H1 (cell line): ENCODE measurements around the gene TSEN2. TPM values are rescaled to one million over a fixed set of nuclear protein-coding genes. Genes with fewer than 3 reads are reported as not detected.

ENCODE experiments used
- CTCF ChIA-PET: fragments of 300-600 bp; sonication (Branson Sonifier 250); formaldehyde crosslinking; loops from one replicate; lab custom pipeline; 2021; ENCODE audit not compliant: partially characterized antibody; lab: Charles Lee
- POLR2A ChIA-PET: fragments of 300-600 bp; sonication (Branson Sonifier 250); formaldehyde crosslinking; loops from one replicate; lab custom pipeline; 2021; ENCODE audit warnings: inconsistent platforms; ENCODE audit not compliant: partially characterized antibody; lab: Charles Lee
- DNase-seq, 2 experiments: peaks; one replicate each; pipeline versions ENCODE4 v3.0.0 to v3.0.0-alpha.2; 2010 to 2022; ENCODE audit warnings: low spot score in 2 of 2, low read depth in 1 of 2, mixed read lengths in 1 of 2
- FAIRE-seq: peaks from 2 replicates; lab custom pipeline; 2011; peaks lifted over from hg19 to GRCh38; lab: Jason Lieb, UNC
- H2AFZ ChIP-seq: 2 replicates; pipeline ENCODE4 v1.8.1; 2012; ENCODE audit warnings: low read length, inconsistent platforms
- H2AK5ac ChIP-seq: 2 replicates; pipeline ENCODE4 v1.6.1; 2013; ENCODE audit warnings: low read depth, low read length
- H2BK120ac ChIP-seq: replicated peaks from 2 replicates; pipeline ENCODE3; 2013; ENCODE audit warnings: low read depth, low read length, inconsistent platforms
- H2BK12ac ChIP-seq: 2 replicates; pipeline ENCODE4 v1.6.1; 2013; ENCODE audit warnings: low read depth, low read length
- H2BK15ac ChIP-seq: 2 replicates; pipeline ENCODE4 v1.6.1; 2013; ENCODE audit warnings: low read length
- H2BK20ac ChIP-seq: 2 replicates; pipeline ENCODE4 v1.6.1; 2013; ENCODE audit warnings: low read length
- H2BK5ac ChIP-seq: 2 replicates; pipeline ENCODE4 v1.6.1; 2013; ENCODE audit warnings: low read depth, low read length
- H3K14ac ChIP-seq: 2 replicates; pipeline ENCODE4 v1.6.1; 2013; ENCODE audit warnings: inconsistent platforms; ENCODE audit not compliant: insufficient read length
- H3K18ac ChIP-seq: 2 replicates; pipeline ENCODE4 v1.6.1; 2013; ENCODE audit warnings: low read length; ENCODE audit errors: extremely low read depth
- H3K23ac ChIP-seq: 2 replicates; pipeline ENCODE4 v1.6.1; 2013; ENCODE audit warnings: inconsistent platforms; ENCODE audit not compliant: insufficient read length
- H3K23me2 ChIP-seq: 2 replicates; pipeline ENCODE4 v1.6.1; 2013; ENCODE audit warnings: low read depth, low read length
- H3K27ac ChIP-seq: 2 replicates; pipeline ENCODE4 v1.6.1; 2011; ENCODE audit warnings: low read depth, low read length, inconsistent platforms
- H3K27me3 ChIP-seq, 4 experiments: replicated peaks in 1 of 4; 1 replicate in 1 of 4; 2 replicates in 3 of 4; pipeline versions ENCODE4 v1.6.1 to v1.8.1; 2011 to 2013; ENCODE audit warnings: low read length in 3 of 4, mild to moderate bottlenecking in 3 of 4, inconsistent platforms in 2 of 4, mixed read lengths in 2 of 4, moderate library complexity in 1 of 4; ENCODE audit not compliant: control insufficient read depth in 3 of 4, insufficient read depth in 3 of 4; ENCODE audit errors: extremely low read depth in 1 of 4
- H3K36me3 ChIP-seq, 4 experiments: 2 replicates each; pipeline versions ENCODE4 v1.6.1 to v1.8.1; 2011 to 2013; ENCODE audit warnings: mild to moderate bottlenecking in 4 of 4, low read length in 3 of 4, moderate library complexity in 2 of 4, control low read depth in 1 of 4, inconsistent platforms in 1 of 4; ENCODE audit not compliant: insufficient read depth in 4 of 4, control insufficient read depth in 2 of 4
- H3K4ac ChIP-seq: replicated peaks from 2 replicates; pipeline ENCODE3; 2013; ENCODE audit warnings: low read length, low read depth, mixed read lengths, inconsistent platforms; ENCODE audit not compliant: insufficient read length
- H3K4me1 ChIP-seq, 4 experiments: replicated peaks in 1 of 4; 1 replicate in 1 of 4; 2 replicates in 3 of 4; pipeline versions ENCODE4 v1.6.1 to v1.8.1; 2011 to 2013; ENCODE audit warnings: low read length in 3 of 4, inconsistent platforms in 2 of 4, mixed read lengths in 1 of 4; ENCODE audit not compliant: insufficient read depth in 4 of 4, control insufficient read depth in 3 of 4
- H3K4me2 ChIP-seq, 2 experiments: 2 replicates each; pipeline versions ENCODE4 v1.6.1 to v1.8.1; 2011 to 2013; ENCODE audit warnings: low read depth in 2 of 2, low read length in 2 of 2, control low read depth in 1 of 2, inconsistent platforms in 1 of 2, mild to moderate bottlenecking in 1 of 2; ENCODE audit not compliant: insufficient read depth in 1 of 2
- H3K4me3 ChIP-seq, 4 experiments: fragments of 200-600, 300-600 bp in 1 of 4; sonication (generic), shearing (Covaris generic), sonication (Bioruptor Twin) in 1 of 4; 2 replicates each; pipeline versions ENCODE4 v1.5.1 to v1.8.1; 2011 to 2016; ENCODE audit warnings: low read length in 4 of 4, low read depth in 3 of 4, control low read depth in 2 of 4, inconsistent platforms in 2 of 4, mild to moderate bottlenecking in 2 of 4, mixed read lengths in 1 of 4, moderate library complexity in 1 of 4; ENCODE audit not compliant: insufficient read depth in 2 of 4; ENCODE audit errors: extremely low read depth in 1 of 4
- H3K56ac ChIP-seq: replicated peaks from 2 replicates; pipeline ENCODE3; 2013; ENCODE audit warnings: low read depth, mild to moderate bottlenecking, mixed read lengths, low read length, inconsistent platforms; ENCODE audit not compliant: insufficient read length
- H3K79me1 ChIP-seq: 2 replicates; pipeline ENCODE4 v1.6.1; 2013; ENCODE audit warnings: low read depth, low read length, control low read depth
- H3K79me2 ChIP-seq, 2 experiments: 2 replicates each; pipeline versions ENCODE4 v1.6.1 to v1.8.1; 2012 to 2013; ENCODE audit warnings: low read length in 2 of 2, mild to moderate bottlenecking in 2 of 2, inconsistent platforms in 1 of 2; ENCODE audit not compliant: insufficient read depth in 2 of 2, control insufficient read depth in 1 of 2
- H3K9ac ChIP-seq, 4 experiments: replicated peaks in 1 of 4; 1 replicate in 1 of 4; 2 replicates in 3 of 4; pipeline versions ENCODE4 v1.6.1 to v1.8.1; 2011 to 2013; ENCODE audit warnings: low read depth in 3 of 4, low read length in 3 of 4, control low read depth in 2 of 4, mild to moderate bottlenecking in 2 of 4, moderate library complexity in 2 of 4, inconsistent platforms in 1 of 4; ENCODE audit errors: extremely low read depth in 1 of 4
- H3K9me3 ChIP-seq, 2 experiments: 2 replicates each; pipeline versions ENCODE4 v1.6.1 to v1.8.1; 2012 to 2013; ENCODE audit warnings: mild to moderate bottlenecking in 2 of 2, moderate library complexity in 2 of 2, control low read depth in 1 of 2, inconsistent platforms in 1 of 2, low read depth in 1 of 2, low read length in 1 of 2, mixed read lengths in 1 of 2; ENCODE audit not compliant: insufficient read depth in 2 of 2
- H4K20me1 ChIP-seq, 2 experiments: replicated peaks in 1 of 2; 2 replicates each; pipeline versions ENCODE3 to v1.8.1; 2011 to 2013; ENCODE audit warnings: inconsistent platforms in 2 of 2, low read length in 2 of 2, mild to moderate bottlenecking in 1 of 2; ENCODE audit not compliant: insufficient read depth in 2 of 2, control insufficient read depth in 1 of 2
- H4K5ac ChIP-seq: 2 replicates; pipeline ENCODE4 v1.6.1; 2013; ENCODE audit warnings: low read length, low read depth, mixed read lengths, inconsistent platforms; ENCODE audit not compliant: insufficient read length
- H4K8ac ChIP-seq: 2 replicates; pipeline ENCODE4 v1.8.0; 2013; ENCODE audit warnings: mild to moderate bottlenecking, moderate library complexity, low read length, inconsistent platforms; ENCODE audit not compliant: insufficient read depth; ENCODE audit errors: extremely low read depth
- H4K91ac ChIP-seq: replicated peaks from 2 replicates; pipeline ENCODE3; 2013; ENCODE audit warnings: low read length, mixed read lengths, inconsistent platforms; ENCODE audit not compliant: insufficient read length
- BACH1 ChIP-seq: IDR thresholded peaks from 2 replicates; pipeline ENCODE4 v1.6.1; 2012; ENCODE audit warnings: low read length, improper control_type of control experiment
- WGBS, 2 experiments: shearing (Covaris generic) in 1 of 2; methylation state at CpG; one replicate each; pipeline versions ENCODE4 v1.1.6 to v1.1.7; 2013 to 2015; ENCODE audit warnings: low lambda C conversion rate in 2 of 2, mixed read lengths in 2 of 2, inconsistent platforms in 1 of 2, low coverage in 1 of 2, missing lambda C conversion rate in 1 of 2; ENCODE audit not compliant: insufficient replicate concordance in 2 of 2, insufficient coverage in 1 of 2, insufficient read length in 1 of 2; ENCODE audit errors: extremely low coverage in 1 of 2, missing lambda C conversion rate in 1 of 2; 5-methylcytosine and 5-hydroxymethylcytosine counted together
- polyA plus RNA-seq, 7 experiments: library from polyadenylated mRNA; depleted of rRNA in 3 of 7; stranded (reverse) in 5 of 7; unstranded in 2 of 7; fragments of >200 nt in 5 of 7; fragments of 200-250 nt in 2 of 7; gene quantifications; 1 replicate in 5 of 7; 2 replicates in 1 of 7; 4 replicates in 1 of 7; pipeline versions ENCODE4 v1.2.1 to v1.2.3, GENCODE V29; 2011 to 2013; ENCODE audit warnings: missing spikeins in 2 of 7, mixed read lengths in 2 of 7
- total RNA-seq: library from RNA; stranded (reverse); fragmentation: NEBNext Ultra II Directional; extraction: Animal tissue kit (Norgen Biotek cat#: 25700); gene quantifications from 2 replicates; pipeline ENCODE4 v1.2.1, GENCODE V29; 2021

The TSEN2 gene
- total and polyA plus RNA-seq, 2 of the 8 experiments (the other 6 are each of a cell fraction or from before 2014, with no cell fraction given), result 16.1 to 22.4 TPM

DNA sequence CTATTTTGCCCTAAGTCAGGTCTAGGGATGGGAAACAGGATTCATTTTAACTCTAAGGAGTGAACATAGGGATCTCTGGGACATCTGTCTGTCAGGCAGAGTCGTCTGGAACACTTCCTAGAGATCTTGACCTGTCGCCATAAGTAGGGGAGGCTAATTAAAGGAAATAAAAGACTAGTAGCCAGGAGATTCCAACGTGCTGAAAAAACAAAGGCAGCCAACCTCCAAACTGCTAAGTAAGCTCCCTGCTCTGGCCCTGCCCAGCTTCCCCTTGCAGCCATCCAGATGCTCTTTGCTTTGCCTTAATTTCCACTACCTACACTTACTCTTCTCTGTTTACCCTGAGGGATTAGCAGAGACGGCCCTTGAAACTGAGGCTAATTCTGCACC, 18.4 kb upstream of the TSEN2 start:
- ChIA-PET POLR2A (no interaction called here), CTCF (interaction anchor here (0.6 to 1.1 kb wide), 2 partner anchors 14 to 311 kb away, joined by 3 read pairs; no protein-coding TSS in a partner anchor)
- H3K14ac ChIP-seq, result no peak overlapping the region
- DNase-seq (no peak), FAIRE-seq (no peak)
- H3K4me2 ChIP-seq, result no peak overlapping the region
- no peak overlapping the region for H2BK20ac ChIP-seq
- H3K27ac ChIP-seq, result no peak overlapping the region
- H2BK5ac ChIP-seq, result no peak overlapping the region
- no peak overlapping the region for H4K91ac ChIP-seq
- H3K27me3 ChIP-seq, result no peaks in the 10 kb centered on the region
- WGBS, 2 experiments, result 75% methylated on average over 4 of the region's 4 CpGs; no CpG with 5 or more reads in 1 of the 2 experiments
- H3K9me3 ChIP-seq, result no peaks in the 10 kb centered on the region
- no peak overlapping the region for H2BK12ac ChIP-seq
- no peak for TF ChIP-seq BACH1
- H3K4me3 ChIP-seq, result no peak overlapping the region
- H3K36me3 ChIP-seq, result no peaks in the 10 kb centered on the region
- H4K20me1 ChIP-seq, result no peaks in the 10 kb centered on the region
- no peak overlapping the region for H3K9ac ChIP-seq
- H2BK15ac ChIP-seq, result no peak overlapping the region
- H3K23me2 ChIP-seq, result no peaks in the 10 kb centered on the region
- H3K4ac ChIP-seq, result no peak overlapping the region
- no peaks in the 10 kb centered on the region for H3K79me2 ChIP-seq
- H3K4me1 ChIP-seq, result peaks cover 0 to 2% (median 0%) of the 10 kb centered on the region in 4 experiments; a peak in 1 of 7 replicates
- H3K23ac ChIP-seq, result no peak overlapping the region
- no peak overlapping the region for H3K56ac ChIP-seq
- H4K5ac ChIP-seq, result no peak overlapping the region
- H3K79me1 ChIP-seq, result no peaks in the 10 kb centered on the region
- H3K18ac ChIP-seq, result no peak overlapping the region
- H2AFZ ChIP-seq, result no peak overlapping the region
- H2AK5ac ChIP-seq, result no peak overlapping the region
- H4K8ac ChIP-seq, result no peak overlapping the region
- no peak overlapping the region for H2BK120ac ChIP-seq
